Neural cell (in vitro differentiated cells): ENCODE results near the gene ACP6.

Source experiments
- CTCF ChIP-seq: fragments of 450-650 bp; IDR thresholded peaks from 2 replicates; pipeline ENCODE4 v1.5.1; 2014; ENCODE audit warnings: antibody characterized with exemption, mild to moderate bottlenecking, moderate library complexity; ENCODE audit not compliant: poor library complexity, severe bottlenecking
- EP300 ChIP-seq: fragments of 450-650 bp; conservative IDR thresholded peaks from 2 replicates; pipeline ENCODE4 v1.6.1; 2014; ENCODE audit warnings: antibody characterized with exemption, mild to moderate bottlenecking, moderate library complexity; ENCODE audit not compliant: poor library complexity, severe bottlenecking
- EZH2 ChIP-seq: fragments of 200-600, 300-800 bp; shearing (Covaris generic), sonication (generic); IDR thresholded peaks from 2 replicates; pipeline ENCODE4 v1.6.1; 2014; ENCODE audit warnings: antibody characterized with exemption, low read length, borderline replicate concordance, mild to moderate bottlenecking; ENCODE audit not compliant: insufficient read depth, poor library complexity, severe bottlenecking
- POLR2AphosphoS5 ChIP-seq: IDR thresholded peaks from 2 replicates; pipeline ENCODE4 v1.6.1; 2012
- RAD21 ChIP-seq: fragments of 450-650 bp; conservative IDR thresholded peaks from 2 replicates; pipeline ENCODE4 v1.6.1; 2014; ENCODE audit warnings: antibody characterized with exemption, mild to moderate bottlenecking, moderate library complexity
- REST ChIP-seq: IDR thresholded peaks from 2 replicates; pipeline ENCODE4 v1.6.1; 2012; ENCODE audit warnings: borderline replicate concordance
- SMC3 ChIP-seq: fragments of 450-650 bp; conservative IDR thresholded peaks from 2 replicates; pipeline ENCODE4 v1.6.1; 2014; ENCODE audit warnings: antibody characterized with exemption, mild to moderate bottlenecking, moderate library complexity; ENCODE audit not compliant: poor library complexity
- TAF1 ChIP-seq: IDR thresholded peaks from 2 replicates; pipeline ENCODE4 v1.6.1; 2012; ENCODE audit warnings: low read depth

GRCh38 chr1:147648933-147649332, 21.4 kb downstream of the ACP6 start:
- TF ChIP-seq CTCF: no peak
- TF ChIP-seq SMC3: no peak
- no peak for TF ChIP-seq RAD21
- TF ChIP-seq EZH2: no peak
- no peak for TF ChIP-seq REST
- TF ChIP-seq POLR2AphosphoS5: no peak
- TF ChIP-seq TAF1: no peak
- TF ChIP-seq EP300: no peak
